DOHH2 (cell line): ENCODE data around the gene ANXA6.

Experiments
- H3F3A ChIP-seq: fragments of 200-600 bp; sonication (generic), shearing (Covaris generic); 2 replicates; pipeline ENCODE4 v1.6.0; 2016; ENCODE audit warnings: antibody characterized with exemption, mild to moderate bottlenecking; ENCODE audit not compliant: control insufficient read depth, insufficient read depth
- H3K27ac ChIP-seq: fragments of 200-600 bp; sonication (generic); 2 replicates; pipeline ENCODE4 v1.5.1; 2014; ENCODE audit warnings: low read depth, mild to moderate bottlenecking, low read length, moderate library complexity
- H3K27me3 ChIP-seq: fragments of 200-600 bp; sonication (generic); 2 replicates; pipeline ENCODE4 v1.6.1; 2014; ENCODE audit warnings: mild to moderate bottlenecking, low read length, mixed read lengths; ENCODE audit not compliant: control insufficient read depth
- H3K36me3 ChIP-seq: fragments of 200-600 bp; sonication (generic); 2 replicates; pipeline ENCODE4 v1.6.1; 2014; ENCODE audit warnings: mild to moderate bottlenecking, low read length, moderate library complexity, mixed read lengths; ENCODE audit not compliant: control insufficient read depth
- H3K4me1 ChIP-seq: fragments of 200-600 bp; sonication (generic); 2 replicates; pipeline ENCODE4 v1.6.1; 2014; ENCODE audit warnings: mild to moderate bottlenecking, low read length, mixed read lengths; ENCODE audit not compliant: control insufficient read depth
- H3K4me2 ChIP-seq: fragments of 200-600 bp; sonication (generic); 2 replicates; pipeline ENCODE4 v1.6.0; 2014; ENCODE audit warnings: mild to moderate bottlenecking, low read length, moderate library complexity
- H3K4me3 ChIP-seq: fragments of 200-600 bp; sonication (generic); 2 replicates; pipeline ENCODE4 v1.5.1; 2014; ENCODE audit warnings: mild to moderate bottlenecking, low read length, mixed read lengths
- H3K79me2 ChIP-seq: fragments of 200-600 bp; sonication (generic); 2 replicates; pipeline ENCODE4 v1.6.1; 2014; ENCODE audit warnings: mild to moderate bottlenecking, low read length, mixed read lengths; ENCODE audit not compliant: control insufficient read depth
- H3K9me2 ChIP-seq: fragments of 200-600 bp; sonication (generic); replicated peaks from 2 replicates; pipeline ENCODE4 v1.6.1; 2014; ENCODE audit warnings: mild to moderate bottlenecking, low read length, mixed read lengths; ENCODE audit not compliant: control insufficient read depth
- H3K9me3 ChIP-seq: fragments of 200-600 bp; sonication (generic); 2 replicates; pipeline ENCODE4 v1.6.1; 2014; ENCODE audit warnings: antibody characterized with exemption, low read length, mixed read lengths; ENCODE audit not compliant: control insufficient read depth, insufficient read depth
- H4K20me1 ChIP-seq: fragments of 200-600 bp; sonication (generic); 2 replicates; pipeline ENCODE4 v1.6.0; 2014; ENCODE audit warnings: low read depth, mild to moderate bottlenecking, antibody characterized with exemption, low read length, moderate library complexity; ENCODE audit not compliant: control insufficient read depth, insufficient read depth
- CTCF ChIP-seq: fragments of 200-600 bp; sonication (generic); IDR thresholded peaks from one replicate; pipeline ENCODE4 v1.5.1; 2014; ENCODE audit warnings: antibody characterized with exemption, mild to moderate bottlenecking, low read depth, low read length; ENCODE audit not compliant: poor library complexity, severe bottlenecking
- EZH2phosphoT487 ChIP-seq: fragments of 200-600 bp; sonication (generic); IDR thresholded peaks from 2 replicates; pipeline ENCODE4 v1.6.1; 2017; ENCODE audit warnings: borderline replicate concordance, mild to moderate bottlenecking, antibody characterized with exemption, low read length, moderate library complexity, mixed read lengths

The ANXA6 gene

GRCh38 chr5:151079838-151080612 lies 77.6 kb downstream of the ANXA6 start:
- Histone ChIP-seq H3K4me1 (peaks cover 52% of the 10 kb centered on the region), H4K20me1 (peaks cover 4% of the 10 kb centered on the region; the same call in 1 of the 2 replicates), H3K36me3 (peaks cover 42% of the 10 kb centered on the region), H3K4me2 (peak overlapping the region; percentile 73), H3K4me3 (peak overlapping the region; percentile 74), H3K27ac (peak overlapping the region; percentile 82), H3K9me3 (no peaks in the 10 kb centered on the region), H3K9me2 (no peaks in the 10 kb centered on the region), H3K27me3 (no peaks in the 10 kb centered on the region), H3F3A (peaks cover 3% of the 10 kb centered on the region; the same call in 1 of the 2 replicates), H3K79me2 (peaks cover 73% of the 10 kb centered on the region)
- TF ChIP-seq EZH2phosphoT487 (no peak), CTCF (no peak)

- Histone ChIP-seq H4K20me1 (peaks cover 4% of the 10 kb centered on the region; the same call in 1 of the 2 replicates), H3K4me1 (peaks cover 50% of the 10 kb centered on the region), H3K36me3 (peaks cover 47% of the 10 kb centered on the region), H3K9me2 (no peaks in the 10 kb centered on the region), H3K27me3 (no peaks in the 10 kb centered on the region), H3K4me2 (peak overlapping the region; percentile 73), H3K9me3 (no peaks in the 10 kb centered on the region), H3K27ac (0 out of 2 replicates have a peak overlapping the region, but pooled peaks have one; percentile 11), H3K79me2 (peaks cover 87% of the 10 kb centered on the region), H3F3A (peaks cover 3% of the 10 kb centered on the region; the same call in 1 of the 2 replicates), H3K4me3 (peak overlapping the region; percentile 74)
- TF ChIP-seq EZH2phosphoT487: no peak
Observed at GRCh38 chr5:151078490-151079262, 78.9 kb downstream of the ANXA6 start.

GRCh38 chr5:151077967-151078366 lies 79.6 kb downstream of the ANXA6 start:
- H3K36me3 ChIP-seq: peaks cover 47% of the 10 kb centered on the region
- no peaks in the 10 kb centered on the region for H3K9me3 ChIP-seq
- H3K27me3 ChIP-seq: no peaks in the 10 kb centered on the region
- H4K20me1 ChIP-seq: peaks cover 4% of the 10 kb centered on the region; the same call in 1 of the 2 replicates
- H3K27ac ChIP-seq: no peak overlapping the region
- peaks cover 94% of the 10 kb centered on the region for H3K79me2 ChIP-seq
- peak overlapping the region; percentile 73 for H3K4me2 ChIP-seq
- no peaks in the 10 kb centered on the region for H3K9me2 ChIP-seq
- H3K4me1 ChIP-seq: peaks cover 43% of the 10 kb centered on the region
- H3F3A ChIP-seq: peaks cover 3% of the 10 kb centered on the region; the same call in 1 of the 2 replicates
- TF ChIP-seq EZH2phosphoT487: no peak
- peak overlapping the region; percentile 74 for H3K4me3 ChIP-seq

- Histone ChIP-seq H3K4me3 (no peak overlapping the region), H3K79me2 (peaks cover 97% of the 10 kb centered on the region), H3K9me2 (no peaks in the 10 kb centered on the region), H3K27ac (no peak overlapping the region), H3K4me2 (peak overlapping the region; percentile 73; the same call in 1 of the 2 replicates), H3K4me1 (peaks cover 38% of the 10 kb centered on the region), H3K9me3 (no peaks in the 10 kb centered on the region), H3F3A (peaks cover under 1% of the 10 kb centered on the region; the same call in 1 of the 2 replicates), H3K36me3 (peaks cover 47% of the 10 kb centered on the region), H3K27me3 (no peaks in the 10 kb centered on the region), H4K20me1 (peaks cover 4% of the 10 kb centered on the region; the same call in 1 of the 2 replicates)
- no peak for TF ChIP-seq CTCF
- no peak for TF ChIP-seq EZH2phosphoT487
Observed at GRCh38 chr5:151077419-151077818, 80.2 kb downstream of the ANXA6 start.
